RCC 7860 (cell line): ENCODE data around the gene SLC66A3.
A peak's percentile ranks its signal among the peaks of the same experiment; 100 is the strongest.
"Not testable (repeated sequence)": the region's sequence is repeated elsewhere in the genome, so short reads cannot be mapped to it uniquely, and the experiment has no call there.

Experiments used
- DNase-seq: peaks from one replicate; pipeline ENCODE4 v3.0.0-alpha.2; 2015; ENCODE audit warnings: low spot score
- FAIRE-seq: peaks from 2 replicates; lab custom pipeline; 2012; peaks lifted over from hg19 to GRCh38; lab: Jason Lieb, UNC

Gene SLC66A3

GRCh38 chr2:11160731-11161455 is 5.6 kb downstream of the SLC66A3 start:
- FAIRE-seq, result no peak

DNA sequence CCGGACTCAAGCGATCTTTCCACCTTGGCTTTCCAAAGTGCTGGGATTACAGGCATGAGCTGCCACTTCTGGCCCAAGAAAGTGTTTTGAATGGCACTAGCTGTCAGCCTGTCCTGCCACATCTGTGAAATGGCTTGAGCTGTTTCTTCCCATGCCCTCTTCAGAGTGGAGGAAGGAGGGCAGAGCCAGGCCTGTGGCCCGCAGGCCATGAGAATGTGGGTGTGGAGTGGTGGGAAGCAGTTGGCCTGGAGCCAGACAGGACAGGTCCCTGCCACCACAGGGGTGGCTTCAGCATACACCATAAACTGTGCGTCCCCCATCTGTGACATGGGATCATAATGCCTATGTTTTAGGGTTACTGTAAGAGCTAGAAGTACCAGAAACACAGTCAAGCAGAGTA is 6.5 kb downstream of the SLC66A3 start:
- DNase-seq, result no peak
- FAIRE-seq, result no peak

More at GRCh38 chr2:11160731-11161455, 5.6 kb downstream of the SLC66A3 start:
- DNase-seq, result no peak

DNA sequence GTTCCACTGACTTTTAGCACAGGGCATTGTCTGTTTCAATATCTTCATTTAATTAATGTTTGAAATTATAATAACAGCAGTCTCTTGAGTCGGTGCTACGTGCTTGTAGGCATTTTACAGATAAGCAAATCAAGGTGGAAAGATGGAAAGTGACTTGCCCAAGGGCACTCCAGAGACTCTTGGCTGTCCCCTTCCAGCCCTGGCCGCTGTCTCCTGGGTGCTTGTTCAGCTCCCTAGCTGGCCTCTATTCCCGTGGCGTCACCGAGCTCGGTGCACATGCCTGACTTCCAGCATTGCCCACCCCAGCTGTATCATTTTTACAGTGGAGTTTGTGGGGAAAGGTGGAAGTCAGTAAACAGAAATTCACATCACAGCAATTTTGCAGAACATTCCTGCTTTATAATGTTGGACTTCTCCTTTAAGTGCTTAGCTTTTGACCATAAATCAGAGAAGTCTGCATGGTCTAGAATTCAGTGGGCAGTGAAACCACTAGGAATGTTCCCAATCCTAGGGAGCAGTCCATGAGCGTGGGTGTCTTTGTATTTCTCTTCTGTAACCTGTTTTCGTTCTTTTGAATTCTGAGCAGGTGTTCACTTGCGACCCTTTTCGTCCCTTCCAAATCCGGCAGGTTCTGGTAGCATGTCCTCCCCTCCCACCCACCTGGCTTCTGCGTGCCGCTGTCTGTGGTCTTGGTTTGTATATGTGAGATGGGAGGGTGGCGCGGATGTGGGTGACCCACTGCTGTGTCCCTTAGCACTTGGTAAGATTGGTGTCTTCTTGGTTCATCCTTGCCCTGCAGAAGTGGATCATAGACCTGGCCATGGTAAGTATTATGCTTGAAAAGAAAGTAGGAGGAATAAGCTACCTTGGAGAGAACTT is 8.4 kb downstream of the SLC66A3 start:
- FAIRE-seq, result no peak
- no peak for DNase-seq

DNA sequence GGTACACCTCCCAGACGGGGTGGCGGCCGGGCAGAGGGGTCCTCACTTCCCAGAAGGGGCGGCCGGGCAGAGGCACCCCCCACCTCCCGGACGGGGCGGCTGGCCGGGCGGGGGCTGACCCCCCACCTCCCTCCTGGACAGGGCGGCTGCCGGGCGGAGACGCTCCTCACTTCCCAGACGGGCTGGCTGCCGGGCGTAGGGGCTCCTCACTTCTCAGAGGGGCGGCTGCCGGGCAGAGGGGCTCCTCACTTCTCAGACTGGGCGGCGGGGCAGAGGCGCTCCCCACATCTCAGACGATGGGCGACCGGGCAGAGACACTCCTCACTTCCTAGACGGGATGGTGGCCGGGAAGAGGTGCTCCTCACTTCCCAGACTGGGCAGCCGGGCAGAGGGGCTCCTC is 9.8 kb downstream of the SLC66A3 start:
- DNase-seq, FAIRE-seq: not testable (repeated sequence)

GRCh38 chr2:11166476-11166875 is 11.2 kb downstream of the SLC66A3 start:
- DNase-seq, result no peak
- FAIRE-seq, result no peak

- no peak for FAIRE-seq
- DNase-seq, result no peak
Observed at GRCh38 chr2:11168488-11168887, 13.2 kb downstream of the SLC66A3 start.

- no peak for DNase-seq
- no peak for FAIRE-seq
Observed at GRCh38 chr2:11169333-11169732, 14.1 kb downstream of the SLC66A3 start.

GRCh38 chr2:11174222-11174621 is 19.0 kb downstream of the SLC66A3 start:
- FAIRE-seq (no peak), DNase-seq (no peak)

- DNase-seq (peak; percentile 23), FAIRE-seq (no peak)
Observed at GRCh38 chr2:11175293-11175795, 20.1 kb downstream of the SLC66A3 start.

DNA sequence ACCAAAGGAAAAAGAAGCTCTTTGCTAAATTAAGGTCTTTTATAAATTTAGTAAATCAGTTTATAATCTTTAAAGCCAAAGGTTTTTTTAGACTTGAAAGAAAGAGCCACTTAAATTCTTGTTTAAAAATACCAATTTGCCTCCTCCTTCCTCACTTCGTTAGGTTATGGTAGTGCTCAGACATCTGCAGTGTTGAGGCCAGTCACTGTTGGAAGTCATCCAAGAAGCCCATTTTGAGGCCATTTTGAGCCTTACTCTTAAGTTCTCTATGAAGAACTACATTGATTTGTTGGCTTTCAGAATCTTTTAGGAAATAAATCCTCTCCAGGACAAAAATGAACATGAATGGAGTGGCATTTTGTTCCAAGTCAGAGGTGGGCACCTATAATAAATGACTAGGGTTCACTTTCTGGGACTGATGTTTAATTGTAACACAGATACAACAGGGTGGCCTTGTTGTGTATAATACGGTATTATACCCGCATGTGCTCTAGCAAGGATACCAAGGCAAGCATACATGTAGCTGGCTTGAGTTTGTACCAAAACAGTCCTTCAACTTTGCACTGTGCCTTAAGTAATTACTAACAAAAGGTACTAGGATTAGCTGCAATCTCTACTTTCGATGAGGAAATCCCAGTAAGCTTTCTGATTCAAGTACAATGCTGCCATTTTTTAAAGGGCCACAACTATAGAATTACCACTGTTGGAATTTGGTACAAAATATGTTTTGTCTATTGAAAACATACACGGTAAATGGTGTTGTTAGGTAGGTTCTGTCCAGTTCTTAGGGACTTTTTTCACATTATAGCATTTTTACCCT is 22.8 kb downstream of the SLC66A3 start:
- FAIRE-seq (no peak), DNase-seq (no peak)

- no peak for FAIRE-seq
- DNase-seq, result no peak
Observed at GRCh38 chr2:11179196-11179595, 23.9 kb downstream of the SLC66A3 start.

GRCh38 chr2:11179899-11180298 is 24.6 kb downstream of the SLC66A3 start:
- no peak for DNase-seq
- no peak for FAIRE-seq

DNA sequence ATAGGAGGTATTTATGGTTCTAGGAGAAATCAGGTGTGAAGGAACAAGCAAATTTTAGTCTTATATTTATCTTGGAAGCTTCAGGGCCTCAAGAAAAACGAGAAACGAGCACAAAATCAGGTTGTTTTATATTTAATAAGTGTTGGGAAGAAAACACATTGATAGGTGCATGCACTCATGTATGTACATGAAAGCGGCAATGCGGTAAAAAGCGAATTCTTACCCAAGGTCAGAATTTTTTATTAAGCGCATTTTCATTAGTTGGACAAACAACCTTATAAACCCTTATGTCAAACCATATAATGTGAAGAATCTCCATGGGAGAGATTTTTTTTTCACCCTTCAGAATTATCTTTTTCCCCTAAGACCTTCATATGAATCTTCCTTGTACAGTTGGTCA is 25.4 kb downstream of the SLC66A3 start:
- DNase-seq (no peak), FAIRE-seq (no peak)

- DNase-seq (no peak), FAIRE-seq (no peak)
Observed at GRCh38 chr2:11182951-11183350, 27.7 kb downstream of the SLC66A3 start.

DNA sequence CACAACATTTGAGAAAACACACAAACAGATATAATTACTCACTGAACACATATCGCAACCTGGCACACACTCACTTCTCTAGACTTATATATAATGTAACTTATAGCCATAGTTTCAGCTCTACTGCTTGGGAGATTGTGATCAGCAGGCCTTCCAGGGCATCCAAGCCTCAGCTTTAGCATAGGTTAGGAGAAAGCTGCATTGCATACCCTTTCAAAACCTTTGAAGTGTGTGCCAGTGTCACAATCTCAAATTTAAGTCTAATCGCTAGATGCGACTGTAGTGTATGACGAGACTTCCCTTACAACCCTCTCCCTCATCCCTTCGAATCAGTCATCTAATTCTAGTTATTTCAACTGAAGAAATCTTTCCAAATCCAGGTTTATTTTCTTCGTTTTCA is 30.9 kb downstream of the SLC66A3 start:
- no peak for FAIRE-seq
- no peak for DNase-seq

GRCh38 chr2:11187083-11187619 is 31.9 kb downstream of the SLC66A3 start:
- FAIRE-seq (no peak), DNase-seq (no peak)

- FAIRE-seq (no peak), DNase-seq (no peak)
Observed at GRCh38 chr2:11187731-11188130, 32.5 kb downstream of the SLC66A3 start.

- FAIRE-seq (no peak), DNase-seq (no peak)
Observed at GRCh38 chr2:11196246-11196645, 41.0 kb downstream of the SLC66A3 start.

DNA sequence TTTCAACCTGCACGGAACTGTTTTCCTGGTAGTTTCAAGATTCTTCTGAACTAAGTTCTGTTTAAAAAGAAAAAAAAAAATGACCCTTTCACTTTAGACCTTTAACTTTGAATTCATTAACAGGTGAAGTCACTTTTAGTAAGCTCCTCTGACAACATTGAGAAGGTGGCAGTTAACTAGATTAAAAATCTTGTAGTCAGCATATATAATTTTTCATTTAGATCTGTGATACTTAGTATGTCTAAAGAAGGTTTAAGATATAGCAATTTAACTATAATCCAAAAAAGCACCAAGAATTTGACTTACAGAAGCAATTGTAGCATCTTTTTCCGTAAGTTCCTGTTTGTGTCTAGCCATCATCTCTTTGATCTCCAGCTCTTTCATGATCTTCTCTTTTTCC is 45.4 kb downstream of the SLC66A3 start:
- no peak for FAIRE-seq
- no peak for DNase-seq

DNA sequence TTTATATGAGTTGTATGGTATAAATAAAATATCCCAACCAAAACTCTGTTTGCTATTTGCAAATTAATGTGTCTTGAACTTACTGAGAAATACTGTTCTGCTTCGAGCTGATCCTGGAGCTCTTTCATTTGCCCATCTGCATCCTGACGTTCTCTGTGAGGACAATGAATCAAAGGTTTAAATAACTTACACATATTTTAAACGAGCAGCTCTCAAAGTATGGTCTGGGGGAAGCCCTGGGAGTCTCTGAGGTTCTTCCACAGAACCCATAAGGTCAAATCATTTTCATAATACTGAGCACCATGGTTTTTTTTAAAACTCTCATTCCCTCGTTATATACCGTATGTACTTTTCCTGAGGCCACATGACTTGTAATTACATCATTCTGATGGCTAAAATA is 46.7 kb downstream of the SLC66A3 start:
- DNase-seq (no peak), FAIRE-seq (no peak)

DNA sequence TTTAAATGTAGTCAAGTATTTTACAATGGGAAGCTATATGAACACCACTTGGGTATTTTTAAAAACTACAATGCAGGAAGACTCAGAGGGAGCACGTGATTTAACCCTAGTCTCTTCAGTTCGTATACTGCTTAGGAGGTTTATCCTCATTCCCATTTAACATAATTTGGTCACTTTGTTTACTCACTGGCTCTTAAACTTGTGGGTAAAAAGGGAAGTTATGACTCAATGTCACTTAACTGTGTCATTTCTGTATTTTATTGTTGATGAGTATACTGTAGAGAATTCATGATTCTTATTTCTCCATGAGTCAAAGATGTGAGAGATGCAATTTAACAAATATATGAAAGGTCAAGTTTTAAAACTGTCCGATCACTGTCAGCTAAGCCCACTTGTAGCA is 48.2 kb downstream of the SLC66A3 start:
- DNase-seq, result peak; percentile 56
- FAIRE-seq, result peak; percentile 56
